Activated effector memory CD4-positive, alpha-beta T cell treated with anti-CD3 and anti-CD28 coated beads, Interleukin-2, amount 50 U/mL, for 16 hours (primary cell): ENCODE measurements around the gene MIP.
"Not testable (repeated sequence)": the region's sequence is repeated elsewhere in the genome, so short reads cannot be mapped to it uniquely, and the experiment has no call there.

Source experiments
- DNase-seq: peaks from one replicate; pipeline ENCODE4 v3.0.0-alpha.2; 2020

The MIP gene

DNA sequence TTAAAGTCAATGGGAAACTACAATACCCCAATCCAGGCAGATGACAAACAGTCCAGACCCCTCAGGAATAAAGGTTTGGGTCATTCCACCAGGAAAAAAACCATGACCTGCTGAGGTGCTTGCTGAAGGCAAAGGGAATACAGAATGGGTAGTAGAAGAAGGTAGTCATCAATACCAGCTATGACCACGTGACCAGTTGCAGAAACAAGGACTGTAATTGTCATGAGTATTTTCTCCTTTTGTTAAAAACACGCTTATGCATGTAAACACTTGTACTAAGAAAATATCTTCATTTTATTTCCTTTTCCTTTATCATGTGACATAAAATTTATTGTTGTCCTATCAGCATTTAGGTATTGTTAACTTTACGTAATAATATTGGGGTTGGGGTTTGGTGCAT lies 50.2 kb downstream of the MIP start:
- not testable (repeated sequence) for DNase-seq

DNA sequence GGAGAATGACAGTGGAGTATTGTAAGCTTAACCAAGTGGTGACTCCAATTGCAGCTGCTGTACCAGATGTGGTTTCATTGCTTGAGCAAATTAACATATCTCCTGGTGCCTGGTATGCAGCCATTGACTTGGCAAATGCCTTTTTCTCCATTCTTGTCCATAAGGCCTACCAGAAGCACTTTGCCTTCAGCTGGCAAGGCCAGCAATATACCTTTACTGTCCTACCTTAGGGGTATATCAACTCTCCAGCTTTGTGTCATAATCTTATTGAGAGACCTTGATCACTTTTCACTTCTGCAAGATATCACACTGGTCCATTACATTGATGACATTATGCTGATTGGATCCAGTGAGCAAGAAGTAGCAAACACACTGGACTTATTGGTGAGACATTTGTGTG lies 52.8 kb downstream of the MIP start:
- DNase-seq: not testable (repeated sequence)

DNA sequence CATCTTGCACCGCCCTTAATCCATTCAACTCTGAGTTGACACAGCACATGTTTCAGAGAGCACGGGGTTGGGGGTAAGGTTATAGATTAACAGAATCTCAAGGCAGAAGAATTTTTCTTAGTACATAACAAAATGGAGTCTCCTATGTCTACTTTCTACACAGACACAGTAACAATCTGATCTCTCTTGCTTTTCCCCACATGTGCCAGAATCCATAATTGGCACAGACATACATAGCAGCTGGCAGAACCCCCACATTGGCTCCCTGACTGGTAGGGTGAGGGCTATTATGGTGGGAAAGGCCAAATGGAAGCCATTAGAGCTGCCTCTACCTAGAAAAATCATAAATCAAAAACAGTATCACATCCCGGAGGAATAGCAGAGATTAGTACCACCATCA lies 53.3 kb downstream of the MIP start:
- DNase-seq: not testable (repeated sequence)
